Measurements from ENCODE around the gene TTC9C. TPM values are rescaled to one million over a fixed set of nuclear protein-coding genes. Genes with fewer than 3 reads are reported as not detected.

Gene TTC9C
- total and polyA plus RNA-seq, 2 of the 13 experiments (the other 11 are each of a cell fraction or from before 2014, with no cell fraction given), result 28.0 to 36.4 TPM

GRCh38 chr11:62682518-62682917 is 45.8 kb upstream of the TTC9C start (continued):
- TF ChIP-seq STAG1 (CRISPR knock-in tag; IDR thresholded peaks at IDR 0.05) (no peak), ZNF292 (CRISPR knock-in tag; IDR thresholded peaks at IDR 0.05; ENCODE audit: borderline replicate concordance, low read depth) (no peak)

- WGBS (ENCODE audit: low lambda C conversion rate), result 97% methylated on average over 29 of the region's 74 CpGs
- no peak for TF ChIP-seq SMAD9 (CRISPR knock-in tag; IDR thresholded peaks at IDR 0.05)
- TF ChIP-seq MLLT10 (CRISPR knock-in tag; IDR thresholded peaks at IDR 0.05), result no peak
- no peak for TF ChIP-seq KMT2A (CRISPR knock-in tag; IDR thresholded peaks at IDR 0.05)
- TF ChIP-seq, protein P1, sequence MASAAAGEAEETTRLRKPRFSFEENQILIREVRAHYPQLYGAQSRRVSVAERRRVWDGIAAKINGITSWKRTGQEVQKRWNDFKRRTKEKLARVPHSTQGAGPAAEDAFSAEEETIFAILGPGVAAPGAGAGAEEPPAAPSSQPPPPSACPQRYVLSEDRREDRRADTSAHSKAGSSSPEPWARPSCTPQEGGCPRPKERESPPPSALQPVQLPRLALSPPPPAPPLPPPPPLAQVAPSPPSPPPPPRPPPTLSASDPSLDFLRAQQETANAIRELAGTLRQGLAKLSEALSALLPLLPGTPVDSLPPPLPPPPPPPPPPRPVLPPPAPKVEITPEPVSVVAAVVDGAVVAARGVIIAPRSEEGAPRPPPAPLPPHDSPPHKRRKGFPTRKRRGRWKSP (CRISPR knock-in tag; IDR thresholded peaks at IDR 0.05), result no peak
- TF ChIP-seq ZBTB49 (CRISPR knock-in tag; IDR thresholded peaks at IDR 0.05; ENCODE audit: borderline replicate concordance), result no peak
- no peak for TF ChIP-seq IKZF1 (IDR thresholded peaks at IDR 0.05)
- TF ChIP-seq MAX (IDR thresholded peaks at IDR 0.05), result no peak
- no peak for TF ChIP-seq PLRG1 (conservative IDR thresholded peaks at IDR 0.05)
- TF ChIP-seq, protein P2, sequence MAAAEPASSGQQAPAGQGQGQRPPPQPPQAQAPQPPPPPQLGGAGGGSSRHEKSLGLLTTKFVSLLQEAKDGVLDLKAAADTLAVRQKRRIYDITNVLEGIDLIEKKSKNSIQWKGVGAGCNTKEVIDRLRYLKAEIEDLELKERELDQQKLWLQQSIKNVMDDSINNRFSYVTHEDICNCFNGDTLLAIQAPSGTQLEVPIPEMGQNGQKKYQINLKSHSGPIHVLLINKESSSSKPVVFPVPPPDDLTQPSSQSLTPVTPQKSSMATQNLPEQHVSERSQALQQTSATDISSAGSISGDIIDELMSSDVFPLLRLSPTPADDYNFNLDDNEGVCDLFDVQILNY (CRISPR knock-in tag; conservative IDR thresholded peaks at IDR 0.05), result no peak
- TF ChIP-seq ZNF354B (CRISPR knock-in tag; IDR thresholded peaks at IDR 0.05), result no peak
- TF ChIP-seq, protein P3, sequence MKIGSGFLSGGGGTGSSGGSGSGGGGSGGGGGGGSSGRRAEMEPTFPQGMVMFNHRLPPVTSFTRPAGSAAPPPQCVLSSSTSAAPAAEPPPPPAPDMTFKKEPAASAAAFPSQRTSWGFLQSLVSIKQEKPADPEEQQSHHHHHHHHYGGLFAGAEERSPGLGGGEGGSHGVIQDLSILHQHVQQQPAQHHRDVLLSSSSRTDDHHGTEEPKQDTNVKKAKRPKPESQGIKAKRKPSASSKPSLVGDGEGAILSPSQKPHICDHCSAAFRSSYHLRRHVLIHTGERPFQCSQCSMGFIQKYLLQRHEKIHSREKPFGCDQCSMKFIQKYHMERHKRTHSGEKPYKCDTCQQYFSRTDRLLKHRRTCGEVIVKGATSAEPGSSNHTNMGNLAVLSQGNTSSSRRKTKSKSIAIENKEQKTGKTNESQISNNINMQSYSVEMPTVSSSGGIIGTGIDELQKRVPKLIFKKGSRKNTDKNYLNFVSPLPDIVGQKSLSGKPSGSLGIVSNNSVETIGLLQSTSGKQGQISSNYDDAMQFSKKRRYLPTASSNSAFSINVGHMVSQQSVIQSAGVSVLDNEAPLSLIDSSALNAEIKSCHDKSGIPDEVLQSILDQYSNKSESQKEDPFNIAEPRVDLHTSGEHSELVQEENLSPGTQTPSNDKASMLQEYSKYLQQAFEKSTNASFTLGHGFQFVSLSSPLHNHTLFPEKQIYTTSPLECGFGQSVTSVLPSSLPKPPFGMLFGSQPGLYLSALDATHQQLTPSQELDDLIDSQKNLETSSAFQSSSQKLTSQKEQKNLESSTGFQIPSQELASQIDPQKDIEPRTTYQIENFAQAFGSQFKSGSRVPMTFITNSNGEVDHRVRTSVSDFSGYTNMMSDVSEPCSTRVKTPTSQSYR (CRISPR knock-in tag; IDR thresholded peaks at IDR 0.05; ENCODE audit: borderline replicate concordance), result no peak
- TF ChIP-seq ZNF619 (CRISPR knock-in tag; IDR thresholded peaks at IDR 0.05), result no peak
Measured at GRCh38 chr11:62687508-62688396, 40.5 kb upstream of the TTC9C start.

More at GRCh38 chr11:62687508-62688396, 40.5 kb upstream of the TTC9C start:
- no peak overlapping the region for H3K4me2 ChIP-seq (ENCODE audit: low read depth, low read length)
- peaks cover 15 to 26% of the 10 kb centered on the region in 2 experiments for H3K36me3 ChIP-seq (replicated peaks in 1 of 2; ENCODE audit: control insufficient read depth in 1 of 2, insufficient read depth in 2 of 2, low read length in 2 of 2)
- H3K27me3 ChIP-seq (ENCODE audit: control insufficient read depth in 1 of 2, insufficient read depth in 2 of 2, low read length in 2 of 2), result no peaks in the 10 kb centered on the region
- ChIA-PET POLR2A (no interaction called here), CTCF (ENCODE audit: low intra/inter-chr PET ratio, low total read pairs) (no interaction called here)
- H4K20me1 ChIP-seq (ENCODE audit: insufficient read depth, low read length), result no peaks in the 10 kb centered on the region
- no peak overlapping the region for H2AFZ ChIP-seq (ENCODE audit: low read length)
- in situ Hi-C loops (cut with HindIII; ENCODE audit: extremely low pct_ligation_motif_present, low pct_unique_long_range_greater_than_20kb) (no loop called here), intact Hi-C loops (cut with micrococcal nuclease; ENCODE audit: unreplicated experiment) (no loop called here)
- no peaks in the 10 kb centered on the region for H3K4me1 ChIP-seq (ENCODE audit: insufficient read depth, low read length)
- no peaks in the 10 kb centered on the region for H3K9me3 ChIP-seq (ENCODE audit: low read length)
- FAIRE-seq, result no peak
- no peak for DNase-seq (ENCODE audit: low spot score)
- no peak overlapping the region for H3K9ac ChIP-seq (ENCODE audit: insufficient read depth, low read depth, low read length)
- BruUV-seq (replicated peaks), result no TSS peak
- H3K27ac ChIP-seq (ENCODE audit: extremely low read length, insufficient read depth, low read length), result no peak overlapping the region
- peak; percentile 13; the same call in 2 of the 3 replicates for ATAC-seq
- H3K4me3 ChIP-seq (replicated peaks in 1 of 3; ENCODE audit: insufficient read depth in 1 of 3, low read depth in 2 of 3, low read length in 3 of 3), result no peak overlapping the region
- no peaks in the 10 kb centered on the region for H3K79me2 ChIP-seq (ENCODE audit: insufficient read depth, low read length)
